Mucosa of descending colon (tissue), 3 donors: Measurements from ENCODE around the gene MBNL1. TPM values are rescaled to one million over a fixed set of nuclear protein-coding genes. Genes with fewer than 3 reads are reported as not detected.

Experiments used
- ATAC-seq: fragments of 200-7000 bp; cut with Tn5 transposase; one replicate; pipeline ENCODE4 v1.9.1; 2020; ENCODE audit warnings: mild to moderate bottlenecking, moderate library complexity
- DNase-seq, 3 donors: peaks; one replicate each; pipeline ENCODE4 v3.0.0-alpha.2; 2020
- H3K36me3 ChIP-seq: fragments of 200-600 bp; one replicate; pipeline ENCODE4 v1.8.0; 2021; ENCODE audit warnings: low read depth, mild to moderate bottlenecking
- H3K4me1 ChIP-seq: fragments of 200-600 bp; one replicate; pipeline ENCODE4 v1.8.0; 2021; ENCODE audit warnings: low read depth, mild to moderate bottlenecking
- H3K4me3 ChIP-seq: fragments of 200-600 bp; one replicate; pipeline ENCODE4 v1.8.0; 2021; ENCODE audit warnings: mild to moderate bottlenecking
- H3K9me3 ChIP-seq: fragments of 200-600 bp; one replicate; pipeline ENCODE4 v1.8.0; 2021; ENCODE audit warnings: mild to moderate bottlenecking
- CTCF ChIP-seq: fragments of 200-600 bp; IDR thresholded peaks from one replicate; pipeline ENCODE4 v1.8.0; 2022; ENCODE audit warnings: antibody characterized with exemption, mild to moderate bottlenecking
- intact Hi-C, 2 donors: fragments of 100-400 bp; cut with DNase I in 1 of 2; cut with micrococcal nuclease in 1 of 2; formaldehyde crosslinking; loops; one replicate each; pipeline versions ENCODE4 v1.11.0 to v1.11.1; 2022; cut with DNase I, micrococcal nuclease
- total RNA-seq, 3 donors: library from RNA; stranded (reverse); fragmentation: NEBNext Ultra II Directional in 2 of 3; extraction: Animal tissue kit (Norgen Biotek cat#: 25700) in 2 of 3; gene quantifications; one replicate each; pipeline versions ENCODE4 v1.2.1 to v1.2.4, GENCODE V29; 2021 to 2023
- donor health status: DM: no; HTN: no; CAD: no; lungs with moderate emphysema.
- donor health status: DM: no; HTN: no; CAD: no.
- donor health status: DM: no; HTN: yes; CAD: no.

The MBNL1 gene
- total RNA-seq, 3 donors from 2014 or later, result 184 to 381 (median 215) TPM

- Histone ChIP-seq H3K9me3 (no peaks in the 10 kb centered on the region), H3K4me3 (no peak overlapping the region), H3K36me3 (no peaks in the 10 kb centered on the region), H3K4me1 (peaks cover 43% of the 10 kb centered on the region)
- no peak for TF ChIP-seq CTCF
- ATAC-seq (no peak), DNase-seq (no peak)
- intact Hi-C loops, result no loop called here
These were observed 24.7 kb downstream of the MBNL1 start for GRCh38 chr3:152293347-152294006.

- no peak overlapping the region for H3K4me3 ChIP-seq
- TF ChIP-seq CTCF, result no peak
- DNase-seq (no peak), ATAC-seq (no peak)
- peaks cover 58% of the 10 kb centered on the region for H3K4me1 ChIP-seq
- intact Hi-C loops, result no loop called here
- H3K9me3 ChIP-seq, result no peaks in the 10 kb centered on the region
- no peaks in the 10 kb centered on the region for H3K36me3 ChIP-seq
These were observed 26.6 kb downstream of the MBNL1 start for GRCh38 chr3:152295344-152295743.

- no peak for DNase-seq
- intact Hi-C loops, result no loop called here
- Histone ChIP-seq H3K9me3 (no peaks in the 10 kb centered on the region), H3K4me3 (no peak overlapping the region), H3K36me3 (no peaks in the 10 kb centered on the region), H3K4me1 (peaks cover 63% of the 10 kb centered on the region)
- ATAC-seq, result peak; percentile 73
- TF ChIP-seq CTCF, result no peak
These were observed 27.1 kb downstream of the MBNL1 start for GRCh38 chr3:152295806-152296205.

GRCh38 chr3:152296382-152296781, 27.7 kb downstream of the MBNL1 start:
- intact Hi-C loops, result no loop called here
- no peak for TF ChIP-seq CTCF
- no peaks in the 10 kb centered on the region for H3K9me3 ChIP-seq
- H3K4me1 ChIP-seq, result peaks cover 69% of the 10 kb centered on the region
- no peak for ATAC-seq
- H3K36me3 ChIP-seq, result no peaks in the 10 kb centered on the region
- H3K4me3 ChIP-seq, result no peak overlapping the region
- DNase-seq, result no peak

- TF ChIP-seq CTCF, result no peak
- no peaks in the 10 kb centered on the region for H3K9me3 ChIP-seq
- H3K4me1 ChIP-seq, result peaks cover 69% of the 10 kb centered on the region
- no peak overlapping the region for H3K4me3 ChIP-seq
- no peak for DNase-seq
- H3K36me3 ChIP-seq, result no peaks in the 10 kb centered on the region
- intact Hi-C loops, result no loop called here
- no peak for ATAC-seq
These were observed 28.2 kb downstream of the MBNL1 start for GRCh38 chr3:152296971-152297370.
